Activated CD4-positive, alpha-beta T cell treated with anti-CD3 and anti-CD28 coated beads for 36 hours (primary cell): ENCODE results near the gene ATXN7L3. TPM values are rescaled to one million over a fixed set of nuclear protein-coding genes. Genes with fewer than 3 reads are reported as not detected.

Experiments
- ATAC-seq: fragments of 200-7000 bp; cut with Tn5 transposase; one replicate; pipeline ENCODE4 v1.10.0; 2021; ENCODE audit warnings: mild to moderate bottlenecking, moderate library complexity
- CTCF ChIA-PET: fragments of 350-600 bp; sonication (Branson Sonifier 250); formaldehyde crosslinking; loops from one replicate; lab custom pipeline; 2021; ENCODE audit warnings: antibody characterized with exemption; lab: Charles Lee
- POLR2A ChIA-PET: fragments of 350-600 bp; sonication (Branson Sonifier 250); formaldehyde crosslinking; loops from one replicate; lab custom pipeline; 2021; ENCODE audit warnings: antibody characterized with exemption, inconsistent platforms; lab: Charles Lee
- DNase-seq: peaks from one replicate; pipeline ENCODE4 v3.0.0-alpha.2; 2020
- H3K27ac Mint-ChIP-seq: one replicate; pipeline ENCODE4 v1.8.0; 2021; ENCODE audit warnings: mixed read lengths
- H3K27me3 Mint-ChIP-seq: one replicate; pipeline ENCODE4 v1.8.0; 2021; ENCODE audit warnings: mixed read lengths
- H3K36me3 Mint-ChIP-seq: one replicate; pipeline ENCODE4 v1.8.0; 2021; ENCODE audit warnings: low read depth, mixed read lengths
- H3K4me1 Mint-ChIP-seq: one replicate; pipeline ENCODE4 v1.8.0; 2021; ENCODE audit warnings: mixed read lengths
- H3K4me3 Mint-ChIP-seq: one replicate; pipeline ENCODE4 v1.8.0; 2021; ENCODE audit warnings: mild to moderate bottlenecking, moderate library complexity, mixed read lengths
- H3K9me3 Mint-ChIP-seq: one replicate; pipeline ENCODE4 v1.8.0; 2021; ENCODE audit warnings: low read depth, mixed read lengths
- intact Hi-C, 2 experiments: fragments of 100-400 bp; cut with DNase I in 1 of 2; cut with micrococcal nuclease in 1 of 2; formaldehyde crosslinking; loops; one replicate each; pipeline versions ENCODE4 v1.14.2 to v1.15.1; 2022 to 2024; cut with DNase I, micrococcal nuclease
- total RNA-seq, 2 experiments: library from RNA; stranded (reverse); gene quantifications; one replicate each; pipeline ENCODE4 v1.2.3, GENCODE V29; 2021

ATXN7L3 gene
- total RNA-seq, 2 experiments from 2014 or later, result 66.3 to 70.6 TPM

GRCh38 chr17:44211281-44212265, 11.9 kb upstream of the ATXN7L3 start:
- ChIA-PET POLR2A (interaction anchor here (2.0 kb wide), 1 partner anchor 26 kb away, joined by 20 read pairs; the partner anchor contains the start of gene TMUB2), CTCF (interaction anchor here (0.7 to 4.6 kb wide), 3 partner anchors 10 to 134 kb away, joined by 3 to 43 read pairs (median 38); partner anchors contain the start of gene UBTF)
- H3K9me3 Mint-ChIP-seq, result no peaks in the 10 kb centered on the region
- H3K36me3 Mint-ChIP-seq, result peaks cover 77% of the 10 kb centered on the region
- ATAC-seq, result no peak
- no peak for DNase-seq
- H3K27me3 Mint-ChIP-seq, result no peaks in the 10 kb centered on the region
- intact Hi-C loops, result loop anchor here (2.0 to 10.0 kb wide), 3 partner anchors 113 to 683 kb away; partner anchors contain the start of genes EFTUD2 (in 1 of the 2), GRN (in 1 of the 2) and SLC25A39 (in 1 of the 2)
- peak overlapping the region; percentile 35 for H3K4me3 Mint-ChIP-seq
- peaks cover 66% of the 10 kb centered on the region for H3K4me1 Mint-ChIP-seq
- peak overlapping the region; percentile 60 for H3K27ac Mint-ChIP-seq

- no peaks in the 10 kb centered on the region for H3K9me3 Mint-ChIP-seq
- intact Hi-C loops, result loop anchor here (1.0 to 10.0 kb wide), 9 partner anchors 8 to 684 kb away; partner anchors contain the start of genes GRN (in 2 of the 2), SLC25A39 (in 2 of the 2) and EFTUD2 (in 1 of the 2)
- no peaks in the 10 kb centered on the region for H3K27me3 Mint-ChIP-seq
- ChIA-PET CTCF (interaction anchor here (0.6 to 4.6 kb wide), 27 partner anchors 8 to 497 kb away, joined by 3 to 43 read pairs (median 5); partner anchors contain the start of genes ATXN7L3, GRN, SLC25A39 and TMUB2), POLR2A (interaction anchor here (0.8 to 2.0 kb wide), 11 partner anchors 8 to 153 kb away, joined by 3 to 20 read pairs (median 5); partner anchors contain the start of genes FAM171A2, SLC25A39 and TMUB2)
- H3K36me3 Mint-ChIP-seq, result peaks cover 73% of the 10 kb centered on the region
- DNase-seq (peak; percentile 96), ATAC-seq (peak; percentile 84)
- H3K27ac Mint-ChIP-seq, result peak overlapping the region; percentile 98
- peak overlapping the region; percentile 79 for H3K4me3 Mint-ChIP-seq
- H3K4me1 Mint-ChIP-seq, result peaks cover 60% of the 10 kb centered on the region
These were observed 10.9 kb upstream of the ATXN7L3 start for GRCh38 chr17:44210342-44211192.

GRCh38 chr17:44209786-44210341, 10.2 kb upstream of the ATXN7L3 start:
- Mint-ChIP-seq H3K36me3 (peaks cover 66% of the 10 kb centered on the region), H3K27ac (peak overlapping the region; percentile 98), H3K9me3 (no peaks in the 10 kb centered on the region), H3K27me3 (no peaks in the 10 kb centered on the region), H3K4me3 (peak overlapping the region; percentile 79), H3K4me1 (peaks cover 53% of the 10 kb centered on the region)
- intact Hi-C loops, result loop anchor here (1.0 to 10.0 kb wide), 10 partner anchors 8 to 685 kb away; partner anchors contain the start of genes GRN (in 2 of the 2), SLC25A39 (in 2 of the 2), EFTUD2 (in 1 of the 2) and GPATCH8 (in 1 of the 2)
- POLR2A ChIA-PET, result interaction anchor here (0.6 to 2.0 kb wide), 12 partner anchors 8 to 154 kb away, joined by 3 to 20 read pairs (median 4); partner anchors contain the start of genes FAM171A2, SLC25A39 and TMUB2
- DNase-seq (peak; percentile 86), ATAC-seq (peak; percentile 88)
- CTCF ChIA-PET, result interaction anchor here (0.5 to 4.6 kb wide), 34 partner anchors 8 to 655 kb away, joined by 3 to 43 read pairs (median 4); partner anchors contain the start of genes ATXN7L3, GRN, SLC25A39 and TMUB2

GRCh38 chr17:44207743-44208142, 8.1 kb upstream of the ATXN7L3 start:
- DNase-seq (no peak), ATAC-seq (no peak)
- Mint-ChIP-seq H3K27me3 (no peaks in the 10 kb centered on the region), H3K4me1 (peaks cover 54% of the 10 kb centered on the region), H3K9me3 (no peaks in the 10 kb centered on the region), H3K36me3 (peaks cover 45% of the 10 kb centered on the region), H3K27ac (no peak overlapping the region), H3K4me3 (no peak overlapping the region)
- ChIA-PET CTCF (interaction anchor here (4.6 kb wide), 1 partner anchor 124 kb away, joined by 43 read pairs; no protein-coding TSS in a partner anchor), POLR2A (no interaction called here)
- intact Hi-C loops, result loop anchor here in 1 of 2 experiments (10.0 kb wide), 1 partner anchor 297 kb away; the partner anchor contains the start of gene GPATCH8

- POLR2A ChIA-PET, result interaction anchor here (0.6 kb wide), 1 partner anchor 12 kb away, joined by 3 read pairs; the partner anchor contains the start of gene UBTF
- ATAC-seq, result no peak
- Mint-ChIP-seq H3K4me3 (no peak overlapping the region), H3K27me3 (no peaks in the 10 kb centered on the region), H3K27ac (no peak overlapping the region), H3K36me3 (peaks cover 44% of the 10 kb centered on the region), H3K4me1 (peaks cover 53% of the 10 kb centered on the region), H3K9me3 (no peaks in the 10 kb centered on the region)
- intact Hi-C loops, result loop anchor here in 1 of 2 experiments (10.0 kb wide), 1 partner anchor 297 kb away; the partner anchor contains the start of gene GPATCH8
- no peak for DNase-seq
- CTCF ChIA-PET, result interaction anchor here (2.0 to 4.6 kb wide), 2 partner anchors 13 to 124 kb away, joined by 6 to 43 read pairs; no protein-coding TSS in a partner anchor
These were observed 7.6 kb upstream of the ATXN7L3 start for GRCh38 chr17:44207319-44207718.

GRCh38 chr17:44206825-44207155, 7.1 kb upstream of the ATXN7L3 start:
- Mint-ChIP-seq H3K4me3 (no peak overlapping the region), H3K27ac (no peak overlapping the region), H3K27me3 (no peaks in the 10 kb centered on the region), H3K9me3 (no peaks in the 10 kb centered on the region), H3K4me1 (peaks cover 53% of the 10 kb centered on the region), H3K36me3 (peaks cover 41% of the 10 kb centered on the region)
- POLR2A ChIA-PET, result interaction anchor here (0.6 to 0.7 kb wide), 2 partner anchors 13 to 58 kb away, joined by 3 read pairs; partner anchors contain the start of gene UBTF
- CTCF ChIA-PET, result interaction anchor here (1.0 to 2.0 kb wide), 3 partner anchors 10 to 138 kb away, joined by 3 to 13 read pairs (median 6); partner anchors contain the start of gene GRN
- DNase-seq, result no peak
- no peak for ATAC-seq
- intact Hi-C loops, result loop anchor here in 1 of 2 experiments (10.0 kb wide), 1 partner anchor 298 kb away; the partner anchor contains the start of gene GPATCH8

GRCh38 chr17:44205962-44206824, 6.5 kb upstream of the ATXN7L3 start:
- intact Hi-C loops, result loop anchor here in 1 of 2 experiments (10.0 kb wide), 1 partner anchor 299 kb away; the partner anchor contains the start of gene GPATCH8
- peaks cover 50% of the 10 kb centered on the region for H3K4me1 Mint-ChIP-seq
- ATAC-seq (no peak), DNase-seq (peak; percentile 43)
- POLR2A ChIA-PET, result interaction anchor here (0.7 kb wide), 2 partner anchors 11 to 57 kb away, joined by 3 read pairs; no protein-coding TSS in a partner anchor
- H3K9me3 Mint-ChIP-seq, result no peaks in the 10 kb centered on the region
- H3K27me3 Mint-ChIP-seq, result no peaks in the 10 kb centered on the region
- H3K4me3 Mint-ChIP-seq, result no peak overlapping the region
- CTCF ChIA-PET, result interaction anchor here (0.6 to 2.0 kb wide), 8 partner anchors 11 to 297 kb away, joined by 3 to 13 read pairs (median 3); partner anchors contain the start of genes GPATCH8 and GRN
- H3K27ac Mint-ChIP-seq, result peak overlapping the region; percentile 24
- H3K36me3 Mint-ChIP-seq, result peaks cover 38% of the 10 kb centered on the region

GRCh38 chr17:44204441-44204882, 4.8 kb upstream of the ATXN7L3 start:
- Mint-ChIP-seq H3K9me3 (no peaks in the 10 kb centered on the region), H3K4me3 (no peak overlapping the region), H3K27ac (peak overlapping the region; percentile 55), H3K27me3 (no peaks in the 10 kb centered on the region), H3K36me3 (peaks cover 28% of the 10 kb centered on the region), H3K4me1 (peaks cover 43% of the 10 kb centered on the region)
- DNase-seq (no peak), ATAC-seq (no peak)
- ChIA-PET CTCF (interaction anchor here (0.7 to 3.4 kb wide), 14 partner anchors 12 to 319 kb away, joined by 3 to 28 read pairs (median 4); partner anchors contain the start of gene TMUB2), POLR2A (interaction anchor here (0.6 kb wide), 1 partner anchor 944 kb away, joined by 6 read pairs; the partner anchor contains the start of gene HEXIM1)
- intact Hi-C loops, result loop anchor here (5.0 to 10.0 kb wide), 3 partner anchors 123 to 848 kb away; partner anchors contain the start of genes DCAKD (in 1 of the 2) and GPATCH8 (in 1 of the 2)
